Pancreas (tissue), 10 donors: ENCODE results near the gene BRD9. TPM values are rescaled to one million over a fixed set of nuclear protein-coding genes. Genes with fewer than 3 reads are reported as not detected.

ENCODE experiments used
- ATAC-seq, 4 donors: fragments of 200-7000 bp; cut with Tn5 transposase; one replicate each; pipeline versions ENCODE4 v1.8.0 to v1.9.1; 2020; ENCODE audit warnings: mild to moderate bottlenecking in 4 of 4, moderate library complexity in 4 of 4
- DNase-seq, 6 donors: peaks; one replicate each; pipeline ENCODE4 v3.0.0-alpha.2; 2020
- FAIRE-seq: peaks from 2 replicates; lab custom pipeline; 2012; peaks lifted over from hg19 to GRCh38; lab: Jason Lieb, UNC
- H3K27ac ChIP-seq, 4 donors: fragments of 200-600 bp; sonication (generic); 1 replicate in 3 of 4; 2 replicates in 1 of 4; pipeline versions ENCODE4 v1.5.0 to v1.8.0; 2020
- H3K27me3 ChIP-seq, 4 donors: fragments of 200-600 bp; one replicate each; pipeline ENCODE4 v1.8.0; 2021
- H3K36me3 ChIP-seq, 3 donors: fragments of 200-600 bp; sonication (generic) in 1 of 3; one replicate each; pipeline versions ENCODE4 v1.5.0 to v1.8.0; 2020 to 2021
- H3K4me1 ChIP-seq, 3 donors: fragments of 200-600 bp; one replicate each; pipeline ENCODE4 v1.8.0; 2021
- H3K4me3 ChIP-seq, 4 donors: fragments of 200-600 bp; sonication (generic) in 2 of 4; one replicate each; pipeline versions ENCODE4 v1.5.0 to v1.8.0; 2020 to 2021
- H3K9me3 ChIP-seq, 4 donors: fragments of 200-600 bp; one replicate each; pipeline ENCODE4 v1.8.0; 2021
- WGBS, 2 donors: extraction: QIAGEN DNeasy Blood & Tissue Kit; methylation state at CpG; one replicate each; pipeline ENCODE4 v1.1.7; 2013; 5-methylcytosine and 5-hydroxymethylcytosine counted together
- intact Hi-C, 3 donors: fragments of 100-400 bp; cut with DNase I; formaldehyde crosslinking; loops; one replicate each; pipeline versions ENCODE4 v1.11.1 to v1.14.2; 2022
- polyA plus RNA-seq, 2 donors: library from polyadenylated mRNA; stranded (reverse); fragments of 200-250 nt; gene quantifications; one replicate each; pipeline ENCODE4 v1.2.3, GENCODE V29; 2013
- total RNA-seq, 6 donors: library from RNA; stranded (reverse); fragmentation: NEBNext Ultra II Directional in 4 of 6; extraction: Animal tissue kit (Norgen Biotek cat#: 25700) in 4 of 6; gene quantifications; one replicate each; pipeline versions ENCODE4 v1.2.1 to v1.2.4, GENCODE V29; 2021 to 2023
- TF ChIP-seq, protein P1 (sequence below), 4 donors: fragments of 200-600 bp; sonication (generic) in 3 of 4; IDR thresholded peaks; one replicate each; pipeline versions ENCODE4 v1.5.0 to v1.8.0; 2021; ENCODE audit warnings: antibody characterized with exemption in 4 of 4
- donor health status: healthy with polysubstance abuse.
- donor health status: DM: no; HTN: no; CAD: no; lungs with moderate emphysema.
- donor health status: DM: no; HTN: no; CAD: no.
- donor health status: control.
- donor health status: control.
- donor health status: Bipolar disorder and iron deficiency.
- donor health status: DM: yes; HTN: yes; CAD: no.
- donor health status: DM: no; HTN: no; CAD: no.
- donor health status: DM: no; HTN: no; CAD: no.
- donor health status: DM: yes; HTN: yes; CAD: no.

BRD9 gene
- total and polyA plus RNA-seq, 8 donors, result 11.3 to 38.5 (median 17.5) TPM

DNA sequence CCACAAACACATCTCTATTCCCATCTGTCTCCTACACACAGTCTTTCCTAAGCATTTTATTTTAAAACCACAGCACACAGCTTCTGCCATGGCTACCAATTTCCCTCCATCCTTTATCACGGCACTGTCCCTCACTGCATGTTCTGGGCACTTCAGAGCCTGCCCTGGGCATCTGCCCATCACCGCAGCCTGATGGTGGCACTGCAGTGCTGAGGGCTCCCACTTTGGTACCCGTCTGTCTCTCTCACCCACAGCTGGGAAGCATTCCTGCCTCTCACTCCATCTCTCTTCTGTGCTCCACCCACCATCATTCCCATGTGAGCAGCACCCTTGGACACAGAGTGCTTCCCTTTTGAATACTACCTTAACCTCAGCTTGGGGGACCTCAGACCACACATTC lies 73.5 kb downstream of the BRD9 start:
- H3K36me3 ChIP-seq, result no peaks in the 10 kb centered on the region
- intact Hi-C loops, result no loop called here
- TF ChIP-seq, protein P1, sequence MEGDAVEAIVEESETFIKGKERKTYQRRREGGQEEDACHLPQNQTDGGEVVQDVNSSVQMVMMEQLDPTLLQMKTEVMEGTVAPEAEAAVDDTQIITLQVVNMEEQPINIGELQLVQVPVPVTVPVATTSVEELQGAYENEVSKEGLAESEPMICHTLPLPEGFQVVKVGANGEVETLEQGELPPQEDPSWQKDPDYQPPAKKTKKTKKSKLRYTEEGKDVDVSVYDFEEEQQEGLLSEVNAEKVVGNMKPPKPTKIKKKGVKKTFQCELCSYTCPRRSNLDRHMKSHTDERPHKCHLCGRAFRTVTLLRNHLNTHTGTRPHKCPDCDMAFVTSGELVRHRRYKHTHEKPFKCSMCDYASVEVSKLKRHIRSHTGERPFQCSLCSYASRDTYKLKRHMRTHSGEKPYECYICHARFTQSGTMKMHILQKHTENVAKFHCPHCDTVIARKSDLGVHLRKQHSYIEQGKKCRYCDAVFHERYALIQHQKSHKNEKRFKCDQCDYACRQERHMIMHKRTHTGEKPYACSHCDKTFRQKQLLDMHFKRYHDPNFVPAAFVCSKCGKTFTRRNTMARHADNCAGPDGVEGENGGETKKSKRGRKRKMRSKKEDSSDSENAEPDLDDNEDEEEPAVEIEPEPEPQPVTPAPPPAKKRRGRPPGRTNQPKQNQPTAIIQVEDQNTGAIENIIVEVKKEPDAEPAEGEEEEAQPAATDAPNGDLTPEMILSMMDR (IDR thresholded peaks at IDR 0.05), result no peak
- H3K27me3 ChIP-seq, result no peaks in the 10 kb centered on the region
- ATAC-seq (no peak), FAIRE-seq (no peak), DNase-seq (no peak)
- H3K4me1 ChIP-seq, result no peaks in the 10 kb centered on the region
- no peak overlapping the region for H3K4me3 ChIP-seq
- WGBS, 2 donors, result 84% methylated on average over 3 of the region's 3 CpGs; no CpG with 5 or more reads in 1 of the 2 donors
- no peaks in the 10 kb centered on the region for H3K9me3 ChIP-seq
- H3K27ac ChIP-seq, result no peak overlapping the region

DNA sequence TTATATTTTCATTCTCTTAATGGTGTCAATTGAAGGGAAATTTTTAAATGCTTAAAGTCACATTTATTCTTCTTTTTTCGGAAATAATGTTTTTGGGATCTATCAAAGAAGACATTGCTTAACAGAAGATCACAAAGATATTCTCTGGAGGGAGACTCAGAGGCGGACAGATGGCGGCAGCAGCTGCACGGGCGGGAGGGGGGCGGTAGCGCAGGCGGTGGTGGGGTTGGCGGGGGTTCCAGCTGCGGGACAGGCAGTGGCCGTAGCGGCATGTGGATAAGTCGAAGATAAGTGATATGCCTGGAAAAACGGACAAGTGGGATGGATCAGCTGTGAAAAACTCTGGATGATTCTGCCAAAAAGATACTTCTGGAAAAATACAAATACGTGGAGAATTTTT lies 76.4 kb downstream of the BRD9 start:
- FAIRE-seq (no peak), DNase-seq (no peak), ATAC-seq (no peak)
- WGBS, 2 donors, result 93% methylated on average over 15 of the region's 15 CpGs; no CpG with 5 or more reads in 1 of the 2 donors
- Histone ChIP-seq H3K4me1 (no peaks in the 10 kb centered on the region), H3K36me3 (no peaks in the 10 kb centered on the region), H3K9me3 (no peaks in the 10 kb centered on the region), H3K27me3 (no peaks in the 10 kb centered on the region), H3K27ac (no peak overlapping the region), H3K4me3 (no peak overlapping the region)
- intact Hi-C loops, result no loop called here
- TF ChIP-seq, protein P1 (IDR thresholded peaks at IDR 0.05), result no peak

DNA sequence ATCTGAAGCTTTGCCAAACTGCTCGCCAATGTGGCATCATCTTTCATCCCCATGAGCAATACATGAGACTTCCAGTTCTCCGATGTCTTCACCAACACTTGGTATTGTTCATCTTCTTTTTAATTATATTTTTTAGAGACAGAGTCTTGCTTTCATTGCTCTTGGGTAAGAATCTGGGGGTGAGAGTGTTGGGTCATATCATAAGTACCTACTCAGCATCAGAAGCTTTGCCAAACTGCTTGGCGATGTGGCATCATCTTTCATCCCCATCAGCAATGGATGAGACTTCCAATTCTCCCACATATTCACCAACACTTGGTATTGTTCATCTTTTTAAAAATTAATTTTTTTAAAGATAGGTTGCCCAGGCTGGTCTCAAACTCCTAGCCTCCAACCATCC lies 77.2 kb downstream of the BRD9 start:
- intact Hi-C loops, result no loop called here
- H3K36me3 ChIP-seq, result no peaks in the 10 kb centered on the region
- no peaks in the 10 kb centered on the region for H3K9me3 ChIP-seq
- TF ChIP-seq, protein P1 (IDR thresholded peaks at IDR 0.05), result no peak
- WGBS, 2 donors, result 100% methylated on average over 3 of the region's 3 CpGs; no CpG with 5 or more reads in 1 of the 2 donors
- FAIRE-seq (no peak), ATAC-seq (no peak), DNase-seq (no peak)
- H3K4me1 ChIP-seq, result no peaks in the 10 kb centered on the region
- no peak overlapping the region for H3K27ac ChIP-seq
- H3K27me3 ChIP-seq, result no peaks in the 10 kb centered on the region
- H3K4me3 ChIP-seq, result no peak overlapping the region

Other genes starting within 250 kb of the BRD9 start
- gene TPPP, start 199.4 kb downstream of the BRD9 start, total RNA-seq, result 1 to 10 TPM; 2.1 to 4.3 (median 2.6) TPM
- gene TPPP, start 199.4 kb downstream of the BRD9 start, polyA plus RNA-seq, result 1 to 10 TPM; 2.7 to 6.4 TPM
- gene ZDHHC11B, start 108.1 kb downstream of the BRD9 start, total RNA-seq, result 1 to 10 TPM; 2.8 to 7.5 (median 5.0) TPM
- gene ZDHHC11B, start 108.1 kb downstream of the BRD9 start, polyA plus RNA-seq, result 10 to 100 TPM in 1 of 2 donors, 1 to 10 TPM in 1; 6.6 to 19.9 TPM
- 10 to 100 TPM in 2 of 6 donors, 1 to 10 TPM in 4; 3.6 to 11.0 (median 7.8) TPM for gene ZDHHC11, start 41.8 kb downstream of the BRD9 start, total RNA-seq
- 10 to 100 TPM in 1 of 2 donors, 1 to 10 TPM in 1; 5.4 to 18.1 TPM for gene ZDHHC11, start 41.8 kb downstream of the BRD9 start, polyA plus RNA-seq
- 1 to 10 TPM in 1 of 6 donors, under 1 TPM in 4, not detected in 1; 0.31 to 1.2 (median 0.81) TPM for gene TRIP13, start 83 bp upstream of the BRD9 start, total RNA-seq
- gene TRIP13, start 83 bp upstream of the BRD9 start, polyA plus RNA-seq, result under 1 TPM; 0.38 to 0.45 TPM
- gene NKD2, start 116.0 kb upstream of the BRD9 start, total RNA-seq, result 1 to 10 TPM; 1.8 to 8.8 (median 3.3) TPM
- gene NKD2, start 116.0 kb upstream of the BRD9 start, polyA plus RNA-seq, result 10 to 100 TPM; 13.1 to 18.6 TPM
- gene SLC12A7, start 219.3 kb upstream of the BRD9 start, total RNA-seq, result 10 to 100 TPM; 17.4 to 56.5 (median 32.1) TPM
- gene SLC12A7, start 219.3 kb upstream of the BRD9 start, polyA plus RNA-seq, result 10 to 100 TPM; 40.0 to 44.9 TPM